ELR (cell line): ENCODE data around the gene SCEL.
"Not testable (repeated sequence)": the region's sequence is repeated elsewhere in the genome, so short reads cannot be mapped to it uniquely, and the experiment has no call there.

Experiments
- DNase-seq: peaks from one replicate; pipeline ENCODE4 v3.0.0-alpha.2; 2015; ENCODE audit warnings: low read depth

Gene SCEL

GRCh38 chr13:77535448-77535847 lies at the start of gene SCEL:
Gene SCEL, plus strand, starts transcription at chr13:77535706. Its CDS starts 20,170 bp downstream, at chr13:77555876.
- DNase-seq: no peak

GRCh38 chr13:77489566-77490337 lies 45.8 kb upstream of the SCEL start:
- no peak for DNase-seq

GRCh38 chr13:77492982-77493381 lies 42.5 kb upstream of the SCEL start:
- peak; percentile 54 for DNase-seq

- no peak for DNase-seq
Measured at GRCh38 chr13:77494226-77494625, 41.3 kb upstream of the SCEL start.

GRCh38 chr13:77497350-77497749 lies 38.2 kb upstream of the SCEL start:
- no peak for DNase-seq

GRCh38 chr13:77497835-77498234 lies 37.7 kb upstream of the SCEL start:
- no peak for DNase-seq

GRCh38 chr13:77502104-77502720 lies 33.3 kb upstream of the SCEL start:
- no peak for DNase-seq

GRCh38 chr13:77503398-77503797 lies 32.1 kb upstream of the SCEL start:
- no peak for DNase-seq

GRCh38 chr13:77506874-77507273 lies 28.6 kb upstream of the SCEL start:
- peak; percentile 30 for DNase-seq

- DNase-seq: peak; percentile 90
Measured at GRCh38 chr13:77507931-77508776, 27.4 kb upstream of the SCEL start.

- DNase-seq: peak; percentile 59
Measured at GRCh38 chr13:77508959-77509620, 26.4 kb upstream of the SCEL start.

GRCh38 chr13:77510156-77510555 lies 25.4 kb upstream of the SCEL start:
- DNase-seq: no peak

- DNase-seq: peak; percentile 17
Measured at GRCh38 chr13:77511552-77511951, 24.0 kb upstream of the SCEL start.

- no peak for DNase-seq
Measured at GRCh38 chr13:77513719-77514335, 21.7 kb upstream of the SCEL start.

- DNase-seq: no peak
Measured at GRCh38 chr13:77514336-77514726, 21.2 kb upstream of the SCEL start.

- DNase-seq: no peak
Measured at GRCh38 chr13:77515785-77516184, 19.7 kb upstream of the SCEL start.

- peak; percentile 85 for DNase-seq
Measured at GRCh38 chr13:77516342-77516789, 19.1 kb upstream of the SCEL start.

GRCh38 chr13:77518266-77518665 lies 17.2 kb upstream of the SCEL start:
- DNase-seq: no peak

GRCh38 chr13:77519396-77519795 lies 16.1 kb upstream of the SCEL start:
- DNase-seq: not testable (repeated sequence)

GRCh38 chr13:77519808-77520207 lies 15.7 kb upstream of the SCEL start:
- peak; percentile 28 for DNase-seq

- peak; percentile 34 for DNase-seq
Measured at GRCh38 chr13:77521194-77521593, 14.3 kb upstream of the SCEL start.
